A549 treated with ZK216348 at 1 μM for 4 hours (cell line): ENCODE results near the gene ZNF93. TPM values are rescaled to one million over a fixed set of nuclear protein-coding genes. Genes with fewer than 3 reads are reported as not detected.

Source experiments
- total RNA-seq: library from RNA; stranded (reverse); fragments of 200-300 nt; extraction: Qiagen RNA extraction; gene quantifications from 5 replicates; pipeline ENCODE4 v1.2.3, GENCODE V29; 2022; ENCODE audit warnings: low read depth

The ZNF93 gene
- total RNA-seq: not detected in 5 replicates

DNA sequence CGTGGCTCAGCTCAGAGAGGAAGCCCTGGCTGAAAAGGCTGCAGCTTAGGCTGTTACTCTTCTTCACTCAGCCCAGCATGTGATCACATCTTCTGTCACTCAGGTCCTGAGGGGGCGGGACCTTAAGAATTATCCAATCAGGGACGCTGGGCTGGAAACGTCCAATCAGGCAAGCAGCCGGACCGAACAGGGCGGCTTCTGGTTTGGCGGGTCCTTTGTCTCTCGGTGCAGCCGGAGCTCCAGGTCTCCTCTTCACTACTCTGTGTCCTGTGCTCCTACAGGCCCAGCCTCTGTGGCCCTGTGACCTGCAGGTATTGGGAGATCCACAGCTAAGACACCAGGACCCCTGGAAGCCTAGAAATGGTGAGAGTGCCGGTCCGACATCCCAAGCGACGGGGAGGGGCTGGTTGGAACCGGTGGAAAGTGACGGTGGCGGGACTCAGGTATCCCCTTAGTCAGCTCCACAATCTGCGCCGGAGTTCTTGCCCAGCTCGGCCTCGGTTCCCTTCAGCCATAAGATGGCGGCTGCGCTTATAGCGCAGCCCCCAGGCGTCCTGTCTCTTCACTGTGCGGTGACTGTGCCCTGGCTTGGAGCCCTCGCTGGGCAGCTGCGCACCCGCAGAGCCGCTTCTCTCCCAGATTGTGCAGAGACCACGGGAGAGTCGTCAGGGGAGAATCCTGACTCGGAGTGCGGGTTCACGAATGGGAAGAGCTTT, at the start of gene ZNF93:
TSS of gene ZNF93 (plus strand) at position 218 of the 716 bp plus-strand sequence. CDS start at position 361, 143 bp downstream.

DNA sequence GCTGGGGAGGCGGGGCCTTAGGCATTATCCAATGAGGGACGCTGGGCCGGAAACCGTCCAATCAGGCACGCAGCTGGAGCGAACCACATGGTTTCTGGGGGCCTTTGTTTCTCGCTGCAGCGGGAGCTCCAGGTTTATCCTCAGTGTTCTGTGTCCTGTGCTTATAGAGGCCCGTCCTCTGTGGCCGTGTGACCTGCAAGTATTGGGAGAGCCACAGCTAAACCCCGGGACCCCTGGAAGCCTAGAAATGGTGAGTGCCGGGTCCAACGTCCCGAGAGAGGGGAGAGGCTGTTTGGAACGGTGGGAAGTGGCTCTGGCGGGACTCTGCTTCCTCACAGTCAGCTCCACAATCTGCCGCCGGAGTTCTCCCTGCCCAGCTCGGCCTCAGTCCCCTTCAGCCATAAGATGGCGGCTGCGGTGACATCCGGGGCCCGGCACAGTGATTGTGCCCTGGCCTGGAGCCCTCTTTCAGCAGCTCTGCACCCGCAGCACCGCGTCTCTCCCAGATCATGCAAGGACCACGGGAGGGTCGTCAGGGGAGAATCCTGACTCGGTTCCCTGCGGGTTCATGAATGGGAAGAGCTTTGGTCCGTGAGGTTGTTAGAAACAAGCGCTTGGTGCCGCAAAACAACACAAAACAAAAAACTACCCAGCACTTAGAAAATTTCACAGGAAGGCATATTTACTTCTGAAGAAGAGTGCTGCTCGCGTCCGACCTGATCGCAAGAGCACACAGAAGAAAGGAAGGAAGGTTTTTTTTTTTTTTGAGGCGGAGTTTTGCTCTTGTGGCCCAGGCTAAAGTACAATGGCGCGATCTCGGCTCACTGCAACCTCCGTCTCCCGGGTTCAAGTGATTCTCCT, 34.8 kb upstream of the ZNF93 start, which contains the start of gene ZNF253:
TSS of gene ZNF253 (plus strand) at position 133 of the 861 bp plus-strand sequence. CDS start at position 248, 115 bp downstream.

Other genes starting within 250 kb of the ZNF93 start
- 19.9 to 37.0 TPM (median 34.3 TPM) in 5 replicates for gene ATP13A1, start 237.3 kb upstream of the ZNF93 start, total RNA-seq
- gene ZNF101, start 232.1 kb upstream of the ZNF93 start, total RNA-seq: 3.7 to 5.0 TPM (median 4.3 TPM) in 5 replicates
- 1.6 to 2.1 TPM (median 1.9 TPM) in 5 replicates for gene ZNF14, start 167.8 kb upstream of the ZNF93 start, total RNA-seq
- gene ZNF506, start 79.2 kb upstream of the ZNF93 start, total RNA-seq: 0.36 TPM in 1 of 5 replicates, not detected in the others
- gene ZNF253, start 35.1 kb upstream of the ZNF93 start, total RNA-seq: not detected in 5 replicates
- not detected in 5 replicates for gene ZNF682, start 138.6 kb downstream of the ZNF93 start, total RNA-seq
- gene ZNF90, start 177.1 kb downstream of the ZNF93 start, total RNA-seq: not detected in 5 replicates